ENCODE results near the gene MAPKAP1.

DNA sequence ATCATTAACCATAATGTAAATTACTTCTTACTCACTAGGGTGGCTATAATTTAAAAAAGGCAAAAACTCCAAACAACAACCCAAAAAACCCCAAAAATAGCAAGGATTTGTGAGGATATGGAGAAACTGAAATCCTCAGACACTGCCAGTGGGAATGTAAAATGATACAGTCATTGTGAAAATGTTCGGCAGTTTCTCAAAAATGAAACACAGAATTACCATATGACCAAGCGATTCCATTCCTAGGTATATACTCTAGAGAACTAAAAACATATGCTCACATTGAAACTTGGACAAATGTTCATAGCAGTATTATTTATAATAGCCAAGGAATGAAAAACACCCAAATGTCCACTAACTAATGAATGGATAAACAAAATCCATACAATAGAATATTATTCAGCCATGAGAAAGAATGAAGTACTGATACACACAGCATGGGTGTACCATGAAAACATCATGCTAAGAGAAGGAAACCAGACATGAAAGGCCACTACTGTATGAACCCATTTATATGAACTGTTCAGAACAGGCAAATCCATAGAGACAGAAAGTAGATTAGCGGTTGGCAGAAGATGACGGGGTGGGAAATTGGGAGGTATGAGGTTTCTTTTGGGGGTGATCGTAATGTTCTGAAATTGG is 119.1 kb downstream of the MAPKAP1 start:
- TF ChIP-seq, protein P1, sequence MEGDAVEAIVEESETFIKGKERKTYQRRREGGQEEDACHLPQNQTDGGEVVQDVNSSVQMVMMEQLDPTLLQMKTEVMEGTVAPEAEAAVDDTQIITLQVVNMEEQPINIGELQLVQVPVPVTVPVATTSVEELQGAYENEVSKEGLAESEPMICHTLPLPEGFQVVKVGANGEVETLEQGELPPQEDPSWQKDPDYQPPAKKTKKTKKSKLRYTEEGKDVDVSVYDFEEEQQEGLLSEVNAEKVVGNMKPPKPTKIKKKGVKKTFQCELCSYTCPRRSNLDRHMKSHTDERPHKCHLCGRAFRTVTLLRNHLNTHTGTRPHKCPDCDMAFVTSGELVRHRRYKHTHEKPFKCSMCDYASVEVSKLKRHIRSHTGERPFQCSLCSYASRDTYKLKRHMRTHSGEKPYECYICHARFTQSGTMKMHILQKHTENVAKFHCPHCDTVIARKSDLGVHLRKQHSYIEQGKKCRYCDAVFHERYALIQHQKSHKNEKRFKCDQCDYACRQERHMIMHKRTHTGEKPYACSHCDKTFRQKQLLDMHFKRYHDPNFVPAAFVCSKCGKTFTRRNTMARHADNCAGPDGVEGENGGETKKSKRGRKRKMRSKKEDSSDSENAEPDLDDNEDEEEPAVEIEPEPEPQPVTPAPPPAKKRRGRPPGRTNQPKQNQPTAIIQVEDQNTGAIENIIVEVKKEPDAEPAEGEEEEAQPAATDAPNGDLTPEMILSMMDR (IDR thresholded peaks at IDR 0.05; ENCODE audit: insufficient read depth, low read length, poor library complexity, severe bottlenecking) = no peak
- TF ChIP-seq EZH2phosphoT487 (conservative IDR thresholded peaks at IDR 0.05; ENCODE audit: low read length) = no peak
